ENCODE measurements around the gene C1QL2.

DNA sequence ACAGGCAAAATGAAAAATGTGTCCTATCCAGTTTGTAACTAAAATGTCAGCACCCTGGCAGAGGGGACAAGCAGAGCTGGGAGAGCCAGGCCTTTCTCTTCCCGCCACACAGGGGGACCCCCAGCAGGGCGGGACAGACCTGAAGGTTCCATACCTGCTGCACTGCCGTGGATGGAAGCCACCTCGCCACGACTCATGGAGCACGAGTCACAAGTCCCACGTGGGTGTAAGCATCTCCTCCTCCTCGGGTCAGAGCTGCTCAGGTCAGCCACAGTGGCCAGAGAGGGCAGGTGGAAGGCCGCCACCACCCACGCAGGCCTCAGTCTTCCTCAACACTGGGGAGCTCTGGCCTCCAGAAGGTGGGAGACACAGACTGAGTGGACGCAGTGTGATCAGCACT is 21.0 kb downstream of the C1QL2 start:
- TF ChIP-seq CTCF (IDR thresholded peaks at IDR 0.05) (no peak), POLR2A (IDR thresholded peaks at IDR 0.05) (no peak)
